ENCODE data around the gene PIMREG.

PIMREG gene

DNA sequence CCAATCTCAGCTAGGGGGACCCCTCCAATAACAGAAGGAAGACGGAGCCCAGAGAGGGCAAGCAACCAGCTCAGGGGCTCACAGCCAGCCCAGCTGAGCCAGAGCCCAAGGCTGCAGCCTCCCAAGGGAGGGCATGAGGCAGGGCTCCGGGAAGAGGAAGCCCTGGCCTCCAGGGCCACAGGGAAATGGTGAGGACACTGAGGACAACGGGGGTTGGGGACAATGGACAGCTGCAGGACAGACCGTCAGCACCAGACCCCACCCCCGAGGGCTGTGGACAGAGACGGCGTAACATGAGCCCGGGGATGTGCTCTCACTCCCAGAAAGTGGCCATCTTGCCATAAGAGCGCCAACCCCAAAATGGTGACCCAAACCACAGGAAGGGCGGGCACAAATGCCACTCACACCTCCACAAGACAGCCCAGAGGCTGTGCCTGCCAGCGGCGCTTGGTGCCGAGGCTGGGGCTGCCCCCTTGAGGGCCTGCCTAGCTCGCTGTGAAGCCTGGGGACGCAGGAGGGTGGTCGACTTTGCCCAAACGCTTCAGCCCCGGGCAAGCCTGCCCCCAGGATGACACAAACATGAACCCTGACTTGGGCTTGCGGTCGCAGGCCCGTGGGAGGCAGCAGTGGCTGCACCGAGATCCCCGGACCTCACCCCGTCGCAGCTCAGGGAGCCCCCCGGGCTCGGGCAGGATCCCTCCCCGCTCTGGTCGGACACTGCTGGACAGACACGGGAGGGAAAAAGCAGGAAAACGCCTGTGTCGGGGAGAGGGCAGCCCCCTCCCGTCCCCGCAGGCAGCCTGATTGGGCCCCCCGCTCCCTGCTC is 10.5 kb downstream of the PIMREG start:
- TF ChIP-seq CTCF (IDR thresholded peaks at IDR 0.05; ENCODE audit: insufficient read depth, low read depth, low read length, missing control alignments) = no peak
- H3K4me3 ChIP-seq (ENCODE audit: low read length) = no peak overlapping the region

GRCh38 chr17:6455321-6455705 is 11.1 kb downstream of the PIMREG start:
- peak; percentile 30 for DNase-seq (ENCODE audit: low read depth)
- no peak overlapping the region for H3K4me3 ChIP-seq (ENCODE audit: low read length)
- TF ChIP-seq CTCF (IDR thresholded peaks at IDR 0.05; ENCODE audit: insufficient read depth, low read depth, low read length, missing control alignments) = no peak

More for the DNA sequence above, 10.5 kb downstream of the PIMREG start:
- DNase-seq (ENCODE audit: low read depth) = no peak

DNA sequence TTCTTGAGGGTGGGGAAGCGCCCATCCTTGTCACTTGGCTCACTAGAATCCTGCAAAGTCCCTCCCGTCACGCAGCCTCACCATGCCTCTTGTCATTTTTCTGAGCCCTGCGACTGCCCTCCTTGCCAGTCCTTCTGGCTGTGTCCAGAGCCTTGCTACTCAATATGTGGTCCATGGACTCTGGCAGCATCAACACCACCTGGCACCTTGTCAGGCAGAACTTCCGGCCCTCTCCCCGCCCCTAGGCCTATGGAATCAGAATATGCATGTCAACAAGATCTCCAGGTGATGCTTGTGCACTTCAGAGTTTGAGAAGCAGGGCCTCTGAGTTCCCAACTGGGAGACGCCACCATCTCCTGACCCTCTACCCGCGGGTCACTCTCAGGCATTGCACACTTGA is 12.1 kb downstream of the PIMREG start:
- no peak for TF ChIP-seq CTCF (IDR thresholded peaks at IDR 0.05; ENCODE audit: insufficient read depth, low read depth, low read length, missing control alignments)
- H3K4me3 ChIP-seq (ENCODE audit: low read length) = no peak overlapping the region
- no peak for DNase-seq (ENCODE audit: low read depth)

DNA sequence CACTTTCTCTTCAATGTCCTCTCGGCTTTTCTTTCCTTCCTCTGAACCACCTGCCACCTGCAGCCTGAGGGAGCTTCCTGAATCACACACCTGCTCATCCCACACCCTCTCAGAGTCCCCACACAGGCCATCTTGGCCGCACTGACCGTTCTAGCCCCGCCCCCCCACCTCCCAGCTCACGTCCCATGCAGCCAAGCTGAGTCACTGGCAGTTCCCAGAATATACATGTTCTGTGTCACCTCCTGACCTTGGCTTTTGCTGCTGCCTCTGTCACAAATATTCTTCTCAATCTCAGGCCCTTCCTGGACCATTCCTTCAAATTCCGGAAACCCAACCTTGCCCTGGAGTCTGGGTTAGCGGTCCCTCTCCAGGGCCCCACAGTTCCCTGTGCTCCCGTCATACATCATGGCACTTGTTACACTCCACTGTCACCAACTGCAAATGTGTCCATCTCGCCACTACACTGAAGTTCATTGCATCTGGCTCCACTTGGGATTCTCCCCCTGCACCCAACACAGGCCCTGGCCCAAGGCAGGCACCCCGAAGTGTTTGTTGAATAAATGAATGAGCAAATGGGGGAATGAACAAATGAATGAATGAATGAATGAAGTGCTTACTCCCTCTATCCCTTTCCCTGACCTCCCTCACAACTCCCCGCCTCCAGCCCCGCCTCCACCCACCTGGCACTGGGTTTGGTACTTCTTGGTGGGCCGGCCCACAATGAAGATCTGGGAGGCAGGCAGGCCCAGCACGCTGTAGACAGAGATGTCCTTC is 12.8 kb downstream of the PIMREG start:
- no peak overlapping the region for H3K4me3 ChIP-seq (ENCODE audit: low read length)
- TF ChIP-seq CTCF (IDR thresholded peaks at IDR 0.05; ENCODE audit: insufficient read depth, low read depth, low read length, missing control alignments) = no peak
- peak; percentile 48 for DNase-seq (ENCODE audit: low read depth)

DNA sequence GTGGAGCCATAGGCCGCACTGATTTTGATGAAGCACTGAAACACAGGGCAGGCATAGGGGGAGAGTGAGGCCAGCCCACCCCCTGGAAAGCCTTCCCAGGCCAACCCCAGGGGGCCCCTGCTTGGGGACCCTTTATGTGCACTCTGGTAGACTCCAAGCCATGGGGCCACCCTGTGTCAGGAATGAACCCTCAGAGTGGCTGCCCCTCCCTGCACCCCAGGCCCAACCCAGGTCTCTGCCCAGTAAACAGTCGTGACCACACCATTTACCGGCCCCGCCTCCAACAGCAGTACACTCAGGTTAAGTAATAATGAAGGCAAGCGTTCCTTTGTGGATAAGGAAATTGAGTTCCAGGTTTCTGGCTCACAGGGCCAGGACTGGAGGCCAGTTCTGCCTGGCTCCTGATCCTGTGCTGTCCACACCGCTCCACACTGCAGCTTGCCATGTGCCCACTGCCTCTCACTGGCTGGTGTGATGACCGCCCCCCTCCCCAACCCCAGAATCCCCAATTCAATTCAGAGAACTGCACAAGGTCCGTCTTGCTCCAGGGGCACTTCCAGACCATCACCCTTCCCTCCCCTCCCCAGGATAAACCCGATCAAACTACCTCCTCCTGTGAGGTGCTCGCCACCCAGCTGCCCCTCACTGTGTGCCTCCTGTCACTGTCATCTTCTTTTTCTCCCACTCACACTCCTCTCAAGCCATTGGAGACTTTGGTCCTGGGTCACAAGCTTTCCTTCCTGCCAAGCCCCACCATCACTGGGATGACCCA is 13.6 kb downstream of the PIMREG start:
- no peak for TF ChIP-seq CTCF (IDR thresholded peaks at IDR 0.05; ENCODE audit: insufficient read depth, low read depth, low read length, missing control alignments)
- DNase-seq (ENCODE audit: low read depth) = peak; percentile 39

GRCh38 chr17:6458460-6458950 is 14.2 kb downstream of the PIMREG start:
- H3K4me3 ChIP-seq (ENCODE audit: low read length) = no peak overlapping the region
- no peak for TF ChIP-seq CTCF (IDR thresholded peaks at IDR 0.05; ENCODE audit: insufficient read depth, low read depth, low read length, missing control alignments)
- no peak for DNase-seq (ENCODE audit: low read depth)

More for the DNA sequence above, 13.6 kb downstream of the PIMREG start:
- no peak overlapping the region for H3K4me3 ChIP-seq (ENCODE audit: low read length)
